CD4-positive, CD25-positive, alpha-beta regulatory T cell (primary cell): ENCODE data around the gene ABCA8. TPM values are rescaled to one million over a fixed set of nuclear protein-coding genes. Genes with fewer than 3 reads are reported as not detected.

ENCODE experiments used
- ATAC-seq, 2 donors: fragments of 150-1000 bp; cut with Tn5 transposase; one replicate each; pipeline ENCODE4 v1.10.0; 2021; ENCODE audit warnings: low read depth in 2 of 2, moderate number of reproducible peaks in 2 of 2, moderate library complexity in 1 of 2
- DNase-seq, 3 donors: peaks; one replicate each; pipeline versions ENCODE4 v3.0.0 to v3.0.0-alpha.2; 2012 to 2022; ENCODE audit warnings: mixed read lengths in 1 of 3
- H3K27ac ChIP-seq: one replicate; pipeline ENCODE4 v1.7.0; 2013; ENCODE audit warnings: mild to moderate bottlenecking, low read length; ENCODE audit not compliant: insufficient read depth, poor library complexity, severe bottlenecking
- H3K27me3 ChIP-seq: one replicate; pipeline ENCODE4 v1.7.0; 2013; ENCODE audit warnings: low read length; ENCODE audit not compliant: control insufficient read depth, insufficient read depth
- H3K36me3 ChIP-seq: one replicate; pipeline ENCODE4 v1.7.0; 2013; ENCODE audit warnings: mild to moderate bottlenecking, low read length, moderate library complexity; ENCODE audit not compliant: control insufficient read depth, insufficient read depth
- H3K4me1 ChIP-seq: 2 replicates; pipeline ENCODE4 v1.7.0; 2013; ENCODE audit warnings: mild to moderate bottlenecking, low read length; ENCODE audit not compliant: insufficient read depth, control insufficient read depth, poor library complexity, severe bottlenecking
- H3K4me3 ChIP-seq: one replicate; pipeline ENCODE4 v1.7.0; 2013; ENCODE audit warnings: low read depth, mild to moderate bottlenecking, low read length, moderate library complexity
- H3K9me3 ChIP-seq, 2 experiments: 1 replicate in 1 of 2; 2 replicates in 1 of 2; pipeline ENCODE4 v1.7.0; 2013; ENCODE audit warnings: low read length in 2 of 2, mild to moderate bottlenecking in 1 of 2, moderate library complexity in 1 of 2; ENCODE audit not compliant: control insufficient read depth in 2 of 2
- H3K27ac Mint-ChIP-seq, 3 donors: one replicate each; pipeline ENCODE4 v1.8.0; 2020 to 2022; ENCODE audit warnings: mild to moderate bottlenecking in 3 of 3, mixed read lengths in 3 of 3, moderate library complexity in 2 of 3
- H3K27me3 Mint-ChIP-seq: one replicate; pipeline ENCODE4 v1.8.0; 2022; ENCODE audit warnings: mild to moderate bottlenecking, mixed read lengths
- H3K36me3 Mint-ChIP-seq: one replicate; pipeline ENCODE4 v1.8.0; 2020; ENCODE audit warnings: mixed read lengths
- H3K4me1 Mint-ChIP-seq, 4 donors: one replicate each; pipeline ENCODE4 v1.8.0; 2020 to 2022; ENCODE audit warnings: mixed read lengths in 4 of 4, mild to moderate bottlenecking in 1 of 4
- H3K4me3 Mint-ChIP-seq, 4 donors: one replicate each; pipeline ENCODE4 v1.8.0; 2020 to 2022; ENCODE audit warnings: mild to moderate bottlenecking in 4 of 4, mixed read lengths in 4 of 4, moderate library complexity in 3 of 4
- H3K9me3 Mint-ChIP-seq, 7 donors: one replicate each; pipeline ENCODE4 v1.8.0; 2020 to 2022; ENCODE audit warnings: mixed read lengths in 7 of 7, mild to moderate bottlenecking in 3 of 7, moderate library complexity in 2 of 7
- polyA plus RNA-seq, 4 donors: library from polyadenylated mRNA; unstranded; fragments of 300-500 nt; fragmentation: Illumina TruSeq; gene quantifications; one replicate each; pipeline ENCODE4 v1.2.3, GENCODE V29; 2021
- total RNA-seq: library from RNA; stranded (reverse); gene quantifications from one replicate; pipeline ENCODE4 v1.2.3, GENCODE V29; 2022

The ABCA8 gene
- total and polyA plus RNA-seq, 5 donors from 2014 or later: not detected

DNA sequence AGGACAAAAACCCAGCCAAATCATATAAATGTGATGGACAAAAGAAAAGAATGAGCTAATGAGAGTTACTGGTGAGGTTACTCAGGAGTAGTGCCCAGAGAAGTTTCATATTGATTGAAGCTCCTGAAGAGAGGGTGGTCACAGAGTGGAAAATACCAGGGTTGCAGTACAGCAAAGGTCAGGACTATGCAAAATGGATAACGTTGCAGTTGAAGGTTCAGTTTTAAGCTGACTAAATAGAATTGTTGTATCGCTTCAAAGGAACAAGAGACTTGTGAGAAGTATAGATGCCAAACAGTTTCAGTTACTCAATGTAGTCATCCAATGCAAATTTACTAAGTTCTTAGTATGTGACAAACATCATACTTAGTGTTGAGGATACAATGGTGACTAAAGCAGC is 47.1 kb downstream of the ABCA8 start:
- Mint-ChIP-seq H3K27me3 (peaks cover 6% of the 10 kb centered on the region), H3K9me3 (peaks cover 0 to 2% (median 0%) of the 10 kb centered on the region in 7 donors), H3K36me3 (no peaks in the 10 kb centered on the region), H3K4me1 (no peaks in the 10 kb centered on the region), H3K4me3 (no peak overlapping the region), H3K27ac (no peak overlapping the region)
- no peaks in the 10 kb centered on the region for H3K9me3 ChIP-seq
- H3K27ac ChIP-seq: no peak overlapping the region
- DNase-seq: no peak
- H3K4me1 ChIP-seq: no peaks in the 10 kb centered on the region
- no peaks in the 10 kb centered on the region for H3K36me3 ChIP-seq
- no peak overlapping the region for H3K4me3 ChIP-seq
- no peaks in the 10 kb centered on the region for H3K27me3 ChIP-seq
- no peak for ATAC-seq

DNA sequence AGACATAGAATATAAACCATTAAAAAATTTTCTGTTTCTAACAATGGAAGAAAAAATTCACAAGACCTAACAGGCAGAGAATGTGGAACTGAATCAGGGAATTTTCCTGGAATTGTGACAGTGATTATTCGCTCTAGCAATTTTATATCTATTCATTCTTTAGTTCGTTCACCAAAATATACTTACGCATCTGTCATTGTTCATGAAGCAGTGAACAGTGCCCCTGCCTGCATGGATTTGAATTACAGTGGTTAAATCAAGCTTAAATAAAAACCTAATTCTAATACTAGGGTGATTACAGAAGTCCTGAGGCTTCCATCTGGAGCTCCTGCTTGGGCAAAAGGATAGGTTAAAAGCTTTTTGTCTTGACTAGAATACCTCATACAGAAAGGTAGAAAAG is 48.6 kb downstream of the ABCA8 start:
- Mint-ChIP-seq H3K27ac (no peak overlapping the region), H3K4me1 (no peaks in the 10 kb centered on the region)

DNA sequence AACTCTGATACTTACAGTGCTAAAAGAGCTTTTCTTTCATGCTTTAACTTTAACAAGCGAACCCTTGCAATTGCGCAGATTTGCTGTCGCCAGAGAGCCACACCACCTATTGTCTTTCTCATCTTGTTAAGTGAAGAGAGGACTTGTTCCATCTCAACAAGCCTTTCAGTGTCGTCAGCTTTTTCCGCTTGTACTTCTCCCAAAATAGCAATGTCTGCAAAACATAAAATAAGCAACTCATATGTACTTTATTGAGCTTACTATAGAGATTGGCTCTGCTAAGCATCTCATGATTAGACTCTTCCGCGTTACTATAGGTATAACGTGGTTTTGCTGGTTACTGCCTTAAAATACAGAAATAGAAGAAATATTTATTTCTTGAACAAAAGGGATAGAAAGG is 51.9 kb downstream of the ABCA8 start:
- Histone ChIP-seq H3K4me1 (no peaks in the 10 kb centered on the region), H3K27me3 (no peaks in the 10 kb centered on the region), H3K4me3 (no peak overlapping the region), H3K27ac (no peak overlapping the region), H3K36me3 (no peaks in the 10 kb centered on the region), H3K9me3 (no peaks in the 10 kb centered on the region)
- H3K4me1 Mint-ChIP-seq: no peaks in the 10 kb centered on the region
- ATAC-seq: no peak
- H3K27me3 Mint-ChIP-seq: peaks cover 6% of the 10 kb centered on the region
- H3K9me3 Mint-ChIP-seq: peaks cover 0 to 1% (median 0%) of the 10 kb centered on the region in 7 donors
- H3K36me3 Mint-ChIP-seq: no peaks in the 10 kb centered on the region
- no peak for DNase-seq
- H3K27ac Mint-ChIP-seq: no peak overlapping the region
- no peak overlapping the region for H3K4me3 Mint-ChIP-seq

More for the DNA sequence above, 48.6 kb downstream of the ABCA8 start:
- Histone ChIP-seq H3K4me1 (no peaks in the 10 kb centered on the region), H3K9me3 (no peaks in the 10 kb centered on the region), H3K27ac (no peak overlapping the region), H3K27me3 (no peaks in the 10 kb centered on the region), H3K4me3 (no peak overlapping the region), H3K36me3 (no peaks in the 10 kb centered on the region)
- Mint-ChIP-seq H3K36me3 (no peaks in the 10 kb centered on the region), H3K27me3 (peaks cover 6% of the 10 kb centered on the region), H3K9me3 (no peaks in the 10 kb centered on the region), H3K4me3 (no peak overlapping the region)
- DNase-seq: no peak
- ATAC-seq: no peak

DNA sequence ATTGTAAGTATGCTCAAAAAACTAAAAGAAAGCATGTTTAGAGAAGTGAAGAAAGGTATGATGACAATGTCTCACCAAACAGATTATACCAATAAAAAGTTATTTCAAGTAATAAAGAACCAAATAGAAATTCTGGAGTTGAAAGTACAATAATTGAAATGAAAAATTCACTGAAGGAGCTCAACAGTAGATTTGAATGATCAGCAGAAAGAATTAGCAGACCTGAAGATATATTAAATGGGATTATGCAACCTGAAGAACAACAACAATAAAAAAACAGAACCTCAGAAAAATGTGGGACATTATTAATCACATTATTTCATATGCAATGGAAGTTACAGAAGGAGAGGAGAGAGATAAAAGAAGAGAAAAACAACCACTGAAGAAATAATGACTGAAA is 57.6 kb downstream of the ABCA8 start:
- DNase-seq (no peak), ATAC-seq (no peak)
- Mint-ChIP-seq H3K4me3 (no peak overlapping the region), H3K27ac (no peak overlapping the region), H3K27me3 (peaks cover 6% of the 10 kb centered on the region), H3K4me1 (no peaks in the 10 kb centered on the region), H3K36me3 (no peaks in the 10 kb centered on the region), H3K9me3 (peaks cover 0 to 13% (median 4%) of the 10 kb centered on the region in 7 donors)
- peaks cover 0 to 5% of the 10 kb centered on the region in 2 experiments for H3K9me3 ChIP-seq
- no peaks in the 10 kb centered on the region for H3K4me1 ChIP-seq
- no peak overlapping the region for H3K4me3 ChIP-seq
- H3K27me3 ChIP-seq: peaks cover 3% of the 10 kb centered on the region
- no peak overlapping the region for H3K27ac ChIP-seq
- H3K36me3 ChIP-seq: no peaks in the 10 kb centered on the region

DNA sequence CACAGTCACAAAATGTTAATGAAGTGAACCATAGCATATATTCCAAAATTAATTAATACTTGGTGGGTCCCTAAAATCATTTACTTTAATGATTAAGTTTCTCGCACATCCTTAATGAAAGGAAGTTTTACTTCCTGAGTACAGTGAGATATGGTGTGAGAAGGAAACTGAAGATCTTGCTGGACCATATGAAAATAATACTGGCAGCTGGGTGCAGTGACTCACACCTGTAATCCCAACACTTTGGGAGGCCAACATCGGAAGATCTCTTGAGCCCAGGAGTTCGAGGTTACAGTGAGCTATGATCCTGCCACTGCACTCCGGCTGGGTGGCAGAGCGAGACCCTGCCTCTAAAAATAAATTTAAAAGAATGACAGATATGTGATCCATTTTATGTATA is 62.5 kb downstream of the ABCA8 start:
- DNase-seq: no peak
- no peak overlapping the region for H3K4me3 Mint-ChIP-seq
- no peaks in the 10 kb centered on the region for H3K4me1 ChIP-seq
- no peak overlapping the region for H3K4me3 ChIP-seq
- H3K36me3 ChIP-seq: no peaks in the 10 kb centered on the region
- no peak overlapping the region for H3K27ac Mint-ChIP-seq
- H3K27ac ChIP-seq: no peak overlapping the region
- H3K36me3 Mint-ChIP-seq: no peaks in the 10 kb centered on the region
- H3K27me3 Mint-ChIP-seq: no peaks in the 10 kb centered on the region
- H3K9me3 Mint-ChIP-seq: peaks cover 0 to 10% (median 5%) of the 10 kb centered on the region in 7 donors
- no peaks in the 10 kb centered on the region for H3K4me1 Mint-ChIP-seq
- peaks cover 0 to 5% of the 10 kb centered on the region in 2 experiments for H3K9me3 ChIP-seq
- H3K27me3 ChIP-seq: peaks cover 3% of the 10 kb centered on the region
- no peak for ATAC-seq

DNA sequence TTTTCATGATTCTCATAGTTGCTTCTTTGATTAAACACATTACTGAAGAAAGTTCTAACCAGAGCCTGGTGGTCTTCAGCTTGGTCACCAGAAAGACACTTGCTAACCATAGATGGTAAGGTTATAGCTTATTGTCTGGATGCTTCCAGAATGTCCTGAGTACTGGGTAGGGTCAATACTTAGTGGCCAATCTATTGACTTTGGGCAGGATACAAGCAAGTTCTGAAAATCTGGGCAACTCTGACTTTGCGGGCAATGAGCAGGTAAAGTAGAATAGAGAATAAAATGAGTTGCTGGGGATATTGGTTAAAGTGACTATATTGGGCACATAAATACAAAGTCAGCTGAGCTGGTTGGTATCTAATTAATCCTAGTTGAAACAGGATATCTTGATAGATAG is 63.0 kb downstream of the ABCA8 start:
- Histone ChIP-seq H3K9me3 (peaks cover 0 to 2% of the 10 kb centered on the region in 2 experiments), H3K4me1 (no peaks in the 10 kb centered on the region), H3K36me3 (no peaks in the 10 kb centered on the region), H3K27me3 (peaks cover 3% of the 10 kb centered on the region), H3K4me3 (no peak overlapping the region), H3K27ac (no peak overlapping the region)
- ATAC-seq (no peak), DNase-seq (no peak)
- Mint-ChIP-seq H3K27ac (no peak overlapping the region), H3K4me3 (no peak overlapping the region), H3K36me3 (no peaks in the 10 kb centered on the region), H3K27me3 (no peaks in the 10 kb centered on the region), H3K9me3 (peaks cover 0 to 7% (median 4%) of the 10 kb centered on the region in 7 donors), H3K4me1 (no peaks in the 10 kb centered on the region)

DNA sequence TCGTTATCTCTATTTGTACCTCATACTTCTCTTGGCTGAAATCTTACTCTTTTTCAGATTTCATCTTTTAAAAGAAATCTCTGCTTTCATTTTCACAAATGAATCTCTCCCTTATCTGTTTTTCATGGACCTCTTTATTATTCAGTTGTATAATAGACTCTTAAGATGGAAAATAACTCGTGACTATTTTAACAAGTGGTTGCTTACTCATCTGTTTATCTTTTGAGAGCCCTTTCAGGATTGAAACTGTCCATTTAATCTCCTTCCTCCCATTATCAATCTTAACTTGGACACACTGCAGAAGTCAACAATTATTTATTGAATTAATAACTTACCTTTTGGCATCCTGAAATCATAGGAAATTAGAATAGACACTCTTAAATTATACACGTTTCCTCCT is 68.8 kb downstream of the ABCA8 start:
- H3K27ac Mint-ChIP-seq: no peak overlapping the region
- H3K27me3 Mint-ChIP-seq: peaks cover 5% of the 10 kb centered on the region
- H3K27ac ChIP-seq: no peak overlapping the region
- H3K9me3 ChIP-seq: no peaks in the 10 kb centered on the region
- peaks cover 0 to 6% (median 1%) of the 10 kb centered on the region in 7 donors for H3K9me3 Mint-ChIP-seq
- no peak overlapping the region for H3K4me3 ChIP-seq
- peaks cover 4% of the 10 kb centered on the region for H3K27me3 ChIP-seq
- H3K4me3 Mint-ChIP-seq: no peak overlapping the region
- H3K36me3 Mint-ChIP-seq: no peaks in the 10 kb centered on the region
- no peaks in the 10 kb centered on the region for H3K36me3 ChIP-seq
- H3K4me1 Mint-ChIP-seq: no peaks in the 10 kb centered on the region
- DNase-seq (no peak), ATAC-seq (no peak)
- H3K4me1 ChIP-seq: no peaks in the 10 kb centered on the region

DNA sequence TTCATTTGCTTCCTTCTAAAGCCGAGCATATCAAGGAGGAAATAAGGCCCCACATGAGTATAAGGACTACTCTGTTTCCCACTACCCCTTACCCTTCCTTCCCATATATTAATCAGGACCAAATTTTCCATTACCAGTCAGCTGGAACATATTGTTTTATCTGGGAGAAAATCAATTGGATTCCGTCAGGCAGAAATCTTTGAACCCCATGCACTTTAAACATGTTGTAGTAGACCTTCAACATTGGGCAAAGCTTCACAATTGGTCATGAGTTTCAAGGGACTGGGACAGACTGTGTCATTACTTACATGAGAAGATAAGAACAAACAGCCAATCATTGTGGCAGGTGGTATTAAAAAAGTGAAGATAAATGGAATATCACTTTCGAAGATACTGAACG is 70.3 kb downstream of the ABCA8 start:
- Histone ChIP-seq H3K4me1 (no peaks in the 10 kb centered on the region), H3K27me3 (peaks cover 4% of the 10 kb centered on the region), H3K4me3 (no peak overlapping the region), H3K9me3 (no peaks in the 10 kb centered on the region), H3K36me3 (no peaks in the 10 kb centered on the region), H3K27ac (no peak overlapping the region)
- H3K36me3 Mint-ChIP-seq: no peaks in the 10 kb centered on the region
- H3K27me3 Mint-ChIP-seq: peaks cover 5% of the 10 kb centered on the region
- DNase-seq (no peak), ATAC-seq (no peak)
- no peaks in the 10 kb centered on the region for H3K4me1 Mint-ChIP-seq
- no peak overlapping the region for H3K27ac Mint-ChIP-seq
- H3K9me3 Mint-ChIP-seq: peaks cover 0 to 6% (median 1%) of the 10 kb centered on the region in 7 donors
- H3K4me3 Mint-ChIP-seq: no peak overlapping the region
